KOPT-K1 (cell line): ENCODE results near the gene POM121C.
"Not testable (repeated sequence)": the region's sequence is repeated elsewhere in the genome, so short reads cannot be mapped to it uniquely, and the experiment has no call there.

Experiments
- H3K27ac ChIP-seq: fragments of 200-600 bp; sonication (generic); 2 replicates; pipeline ENCODE4 v1.5.1; 2016; ENCODE audit warnings: antibody characterized with exemption, mild to moderate bottlenecking, low read depth, low read length; ENCODE audit not compliant: poor library complexity, severe bottlenecking
- H3K36me3 ChIP-seq: fragments of 200-600 bp; sonication (generic); 2 replicates; pipeline ENCODE4 v1.5.1; 2017; ENCODE audit warnings: antibody characterized with exemption, mild to moderate bottlenecking, low read length, moderate library complexity; ENCODE audit not compliant: insufficient read depth
- H3K9me3 ChIP-seq: fragments of 200-600 bp; sonication (generic); 2 replicates; pipeline ENCODE4 v1.5.1; 2017; ENCODE audit warnings: antibody characterized with exemption, low read length, mild to moderate bottlenecking; ENCODE audit not compliant: insufficient read depth, poor library complexity, severe bottlenecking

POM121C gene

GRCh38 chr7:75485979-75486643 lies at the start of gene POM121C:
TSS of gene POM121C (minus strand) at chr7:75486299. CDS start at chr7:75441496, 44,803 bp downstream.
- H3K27ac ChIP-seq: peak within 1 kb of the TSS; percentile 67
- peaks cover 14% of the 10 kb centered on the region for H3K36me3 ChIP-seq
- not testable (repeated sequence) for H3K9me3 ChIP-seq

DNA sequence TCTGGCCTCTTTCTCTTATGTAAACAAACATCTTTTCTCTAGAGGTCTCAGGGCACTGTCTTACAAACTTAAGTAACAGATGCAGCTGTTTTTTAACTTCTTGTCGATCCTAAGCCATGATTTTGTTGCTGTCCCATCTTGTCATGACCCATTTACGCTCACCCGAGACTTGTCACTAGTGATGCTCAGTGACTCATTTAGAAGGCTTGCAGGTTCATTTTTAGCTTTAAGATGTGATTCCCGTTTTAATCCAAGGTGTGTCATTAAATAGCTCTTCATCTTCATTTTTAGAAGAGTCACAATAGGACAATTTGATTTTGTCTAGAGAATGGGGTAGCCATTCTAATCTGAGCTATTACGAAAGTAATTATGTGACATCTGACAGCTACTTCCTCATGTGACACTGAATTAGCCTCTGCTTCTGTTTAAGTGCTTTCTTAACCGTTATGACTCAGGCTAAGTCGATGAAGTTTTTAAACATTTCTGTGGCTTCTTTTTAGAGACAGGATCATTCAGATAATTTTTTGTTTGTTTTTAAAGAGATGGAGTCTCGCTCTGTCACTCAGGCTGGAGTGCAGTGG lies 48.7 kb upstream of the POM121C start:
- no peaks in the 10 kb centered on the region for H3K36me3 ChIP-seq
- H3K27ac ChIP-seq: no peak overlapping the region
- H3K9me3 ChIP-seq: no peaks in the 10 kb centered on the region

DNA sequence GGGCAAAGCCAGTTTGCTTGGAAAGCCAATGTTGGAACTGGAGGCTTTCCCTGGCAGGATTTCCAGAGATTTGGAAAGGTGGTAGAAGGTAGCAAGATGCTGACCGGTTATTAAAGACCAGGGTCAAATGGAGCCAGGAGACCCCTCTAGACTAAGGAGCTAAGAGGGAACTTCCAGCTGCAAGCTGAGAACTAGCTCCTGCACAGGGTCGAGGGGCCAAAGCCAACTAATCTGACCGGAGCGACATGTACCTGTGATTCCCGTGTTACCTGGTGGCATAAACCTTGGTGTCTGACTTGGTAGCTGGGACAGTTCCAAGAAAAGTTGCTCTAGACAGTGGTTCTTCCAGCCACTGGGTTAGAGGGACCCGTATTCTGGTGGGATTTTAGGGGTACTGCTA lies 47.8 kb upstream of the POM121C start:
- H3K27ac ChIP-seq: no peak overlapping the region
- no peaks in the 10 kb centered on the region for H3K36me3 ChIP-seq
- H3K9me3 ChIP-seq: no peaks in the 10 kb centered on the region

DNA sequence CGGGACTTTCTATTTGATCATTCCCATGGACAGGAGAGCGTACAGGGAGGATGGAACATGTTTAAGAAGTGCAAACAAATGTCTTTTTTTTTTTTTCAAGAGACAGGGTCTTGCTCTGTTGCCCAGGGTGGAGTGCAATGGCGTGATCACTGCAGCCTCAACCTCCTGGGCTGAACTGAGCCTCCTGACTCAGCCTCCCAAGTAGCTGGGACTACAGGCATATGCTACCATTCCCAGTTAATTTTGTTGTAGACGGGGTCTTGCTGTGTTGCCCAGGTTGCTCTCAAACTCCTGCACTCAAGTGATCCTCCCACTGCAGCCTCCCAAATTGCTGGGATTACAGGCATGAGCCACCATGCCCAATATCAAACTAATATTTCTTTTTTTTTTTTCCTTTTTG lies 46.5 kb upstream of the POM121C start:
- Histone ChIP-seq H3K9me3 (no peaks in the 10 kb centered on the region), H3K36me3 (no peaks in the 10 kb centered on the region), H3K27ac (no peak overlapping the region)

- H3K27ac ChIP-seq: no peak overlapping the region
- H3K36me3 ChIP-seq: peaks cover 1% of the 10 kb centered on the region; the same call in 1 of the 2 replicates
- H3K9me3 ChIP-seq: no peaks in the 10 kb centered on the region
These were observed 45.3 kb upstream of the POM121C start for GRCh38 chr7:75531359-75531821.

- H3K27ac ChIP-seq: peak overlapping the region; percentile 73
- not testable (repeated sequence) for H3K9me3 ChIP-seq
- H3K36me3 ChIP-seq: peaks cover 41% of the 10 kb centered on the region
These were observed 41.2 kb upstream of the POM121C start for GRCh38 chr7:75527224-75527722.

DNA sequence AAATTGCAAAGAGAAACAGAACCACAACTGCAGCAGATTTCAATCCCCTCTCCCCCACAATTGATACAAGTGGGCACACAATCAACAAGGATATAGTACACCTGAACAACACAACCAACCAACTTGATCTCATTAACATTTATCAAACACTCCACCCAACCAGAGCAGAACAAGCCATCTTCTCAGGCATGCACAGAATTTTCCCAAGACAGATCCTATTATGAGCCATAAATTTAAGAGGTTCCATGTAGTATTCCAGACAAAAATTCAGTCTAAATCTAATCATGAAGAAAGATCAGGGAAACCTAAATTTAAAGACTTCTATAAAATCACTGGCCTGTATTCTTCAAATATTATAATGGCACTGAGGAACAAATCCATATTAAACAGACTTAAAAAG lies 35.6 kb upstream of the POM121C start:
- peaks cover 68% of the 10 kb centered on the region for H3K36me3 ChIP-seq

GRCh38 chr7:75518842-75519241 lies 32.7 kb upstream of the POM121C start:
- peaks cover 20% of the 10 kb centered on the region for H3K9me3 ChIP-seq
- H3K36me3 ChIP-seq: peaks cover 53% of the 10 kb centered on the region
- H3K27ac ChIP-seq: not testable (repeated sequence)

More for the DNA sequence above, 35.6 kb upstream of the POM121C start:
- H3K27ac ChIP-seq: not testable (repeated sequence)
- peaks cover 20% of the 10 kb centered on the region for H3K9me3 ChIP-seq

GRCh38 chr7:75509033-75509432 lies 22.9 kb upstream of the POM121C start:
- H3K36me3 ChIP-seq: peaks cover 13% of the 10 kb centered on the region; the same call in 1 of the 2 replicates
- not testable (repeated sequence) for H3K27ac ChIP-seq, H3K9me3 ChIP-seq

- H3K36me3 ChIP-seq, H3K27ac ChIP-seq, H3K9me3 ChIP-seq: not testable (repeated sequence)
These were observed 5.9 kb upstream of the POM121C start, which contains the start of gene SPDYE5 for GRCh38 chr7:75492020-75492419. TSS of gene SPDYE5 (plus strand) at chr7:75492320. CDS start at chr7:75494048, 1,728 bp downstream.

DNA sequence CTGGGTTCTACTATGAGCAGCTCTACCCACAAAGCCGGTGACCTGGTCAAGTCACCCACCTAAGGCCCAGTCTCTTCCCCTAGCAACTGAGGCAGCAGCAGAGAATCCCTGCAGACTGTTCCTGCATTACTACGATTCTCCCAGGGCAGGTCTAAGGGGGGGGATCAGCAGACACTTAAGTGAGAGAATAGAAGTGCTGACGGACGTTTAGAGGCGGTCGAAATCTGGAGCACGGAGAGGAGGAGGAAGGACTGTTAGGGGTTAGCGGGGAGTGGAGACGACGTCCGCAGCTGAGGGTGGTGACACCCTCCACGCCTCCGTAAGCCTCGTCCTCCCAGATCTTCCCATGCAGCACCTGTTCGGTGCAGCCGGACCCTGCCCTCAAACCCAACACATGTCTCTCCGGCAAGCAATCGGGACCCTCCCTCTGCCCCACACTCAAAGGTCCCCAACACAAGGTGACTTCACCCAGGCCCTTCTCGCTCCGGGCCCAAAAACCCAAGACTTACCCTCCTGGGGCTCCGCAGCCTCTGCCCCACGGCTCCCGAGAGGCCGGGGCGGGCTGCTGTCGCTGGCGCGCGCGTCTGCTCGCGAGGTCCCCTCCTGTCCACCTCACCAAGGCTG lies 632 bp downstream of the POM121C start:
- peaks cover 14% of the 10 kb centered on the region for H3K36me3 ChIP-seq
- H3K9me3 ChIP-seq: not testable (repeated sequence)
- H3K27ac ChIP-seq: peak overlapping the region; percentile 67

DNA sequence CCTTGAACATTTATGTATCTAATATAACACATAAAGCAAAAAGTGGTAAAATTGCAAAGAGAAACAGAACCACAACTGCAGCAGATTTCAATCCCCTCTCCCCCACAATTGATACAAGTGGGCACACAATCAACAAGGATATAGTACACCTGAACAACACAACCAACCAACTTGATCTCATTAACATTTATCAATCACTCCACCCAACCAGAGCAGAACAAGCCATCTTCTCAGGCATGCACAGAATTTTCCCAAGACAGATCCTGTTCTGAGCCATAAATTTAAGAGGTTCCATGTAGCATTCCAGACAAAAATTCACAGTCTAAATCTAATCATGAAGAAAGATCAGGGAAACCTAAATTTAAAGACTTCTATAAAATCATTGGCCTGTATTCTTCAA lies 5.8 kb downstream of the POM121C start:
- not testable (repeated sequence) for H3K27ac ChIP-seq, H3K9me3 ChIP-seq
- H3K36me3 ChIP-seq: peaks cover 22% of the 10 kb centered on the region

DNA sequence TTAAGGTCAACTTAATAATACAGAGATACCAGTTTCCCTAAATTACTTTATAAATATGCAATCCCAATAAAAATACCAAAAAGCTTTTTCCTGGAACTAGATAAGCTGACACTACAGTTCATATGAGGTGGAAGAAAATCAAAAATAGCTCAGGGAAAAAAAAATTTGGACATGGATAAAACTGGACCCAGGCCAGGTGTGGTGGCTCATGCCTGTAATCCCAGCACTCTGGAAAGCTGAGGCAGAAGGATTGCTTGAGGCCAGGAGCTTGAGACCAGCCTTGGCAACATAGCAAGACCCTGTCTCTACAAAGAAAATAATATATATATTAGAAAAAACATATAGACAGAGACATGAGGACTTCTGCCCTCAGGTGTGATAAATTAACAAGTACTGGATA lies 8.6 kb downstream of the POM121C start:
- H3K9me3 ChIP-seq, H3K27ac ChIP-seq: not testable (repeated sequence)
- peaks cover 38% of the 10 kb centered on the region for H3K36me3 ChIP-seq

DNA sequence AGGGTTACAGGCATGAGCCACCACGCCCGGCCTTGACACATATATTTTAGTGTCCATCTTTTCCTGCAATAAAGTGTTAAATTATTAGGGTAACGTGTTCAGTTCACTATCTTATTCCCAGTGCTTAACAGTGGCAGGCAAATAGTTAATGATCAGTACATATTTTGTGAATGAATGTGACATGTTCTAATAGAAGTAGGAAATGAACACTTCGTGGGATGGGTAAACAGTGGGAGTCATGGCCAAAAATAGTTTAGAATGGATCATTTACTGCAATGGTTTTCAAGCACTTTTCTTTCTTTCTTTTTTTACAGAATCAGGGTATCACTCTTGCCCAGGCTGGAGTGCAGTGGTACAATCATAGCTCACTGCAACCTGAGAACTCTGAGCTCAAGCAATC lies 15.9 kb downstream of the POM121C start:
- not testable (repeated sequence) for H3K9me3 ChIP-seq, H3K27ac ChIP-seq
- peaks cover 69% of the 10 kb centered on the region for H3K36me3 ChIP-seq

DNA sequence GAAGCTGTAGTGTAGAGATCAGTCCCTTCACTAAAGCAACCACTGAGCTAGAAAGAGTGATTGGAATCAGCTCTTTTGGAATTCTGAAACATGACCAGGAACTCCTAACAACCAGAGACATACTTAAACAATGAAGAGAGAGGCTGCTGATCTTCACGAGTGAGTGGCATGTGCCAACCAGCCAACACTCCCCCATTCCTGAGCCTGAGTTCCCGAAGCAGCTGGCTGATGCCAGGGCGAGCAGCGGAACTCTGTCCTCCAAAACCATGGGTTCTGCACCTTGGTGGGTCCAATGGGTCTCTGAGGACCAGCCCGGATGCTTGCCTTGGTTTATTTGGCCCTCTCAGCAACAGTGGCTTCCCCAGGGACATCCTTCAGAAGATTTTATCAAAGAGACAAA lies 25.6 kb downstream of the POM121C start:
- H3K36me3 ChIP-seq: peaks cover 15% of the 10 kb centered on the region
- not testable (repeated sequence) for H3K27ac ChIP-seq, H3K9me3 ChIP-seq
